HFFc6 (cell line): ENCODE results near the gene AHNAK. TPM values are rescaled to one million over a fixed set of nuclear protein-coding genes. Genes with fewer than 3 reads are reported as not detected.

Experiments
- DNase-seq: peaks from one replicate; pipeline ENCODE4 v3.0.0-alpha.2; 2018
- H3K27ac Mint-ChIP-seq: 2 replicates; pipeline ENCODE4 v1.8.0; 2020; ENCODE audit warnings: mild to moderate bottlenecking, mixed read lengths
- H3K27me3 Mint-ChIP-seq: 2 replicates; pipeline ENCODE4 v1.8.0; 2021; ENCODE audit warnings: mild to moderate bottlenecking, moderate library complexity, mixed read lengths; ENCODE audit not compliant: insufficient read depth
- H3K36me3 Mint-ChIP-seq: 2 replicates; pipeline ENCODE4 v1.8.0; 2021; ENCODE audit warnings: low read depth, mixed read lengths
- H3K4me1 Mint-ChIP-seq: 2 replicates; pipeline ENCODE4 v1.8.0; 2020; ENCODE audit warnings: low read depth, mixed read lengths
- H3K4me3 Mint-ChIP-seq: 2 replicates; pipeline ENCODE4 v1.8.0; 2020; ENCODE audit warnings: mild to moderate bottlenecking, moderate library complexity, mixed read lengths
- H3K9me3 Mint-ChIP-seq: 2 replicates; pipeline ENCODE4 v1.8.0; 2020; ENCODE audit warnings: mild to moderate bottlenecking, mixed read lengths
- CTCF ChIP-seq: fragments of 200-600 bp; sonication (generic); IDR thresholded peaks from 2 replicates; pipeline ENCODE4 v1.5.0; 2021; ENCODE audit warnings: antibody characterized with exemption, mild to moderate bottlenecking
- total RNA-seq, 6 experiments: library from RNA; stranded (reverse); fragmentation: NEBNext Ultra II Directional; extraction: Animal tissue kit (Norgen Biotek cat#: 25700); gene quantifications; 2 replicates in 1 of 6; 3 replicates in 5 of 6; pipeline ENCODE4 v1.2.3, GENCODE V29; 2021

AHNAK gene
- total RNA-seq, 6 experiments from 2014 or later: 426 to 589 (median 452) TPM

GRCh38 chr11:62471603-62472002 lies 75.0 kb downstream of the AHNAK start:
- H3K27ac Mint-ChIP-seq: no peak overlapping the region
- no peaks in the 10 kb centered on the region for H3K36me3 Mint-ChIP-seq
- DNase-seq: no peak
- H3K4me1 Mint-ChIP-seq: peaks cover 12% of the 10 kb centered on the region
- TF ChIP-seq CTCF: no peak
- H3K27me3 Mint-ChIP-seq: no peaks in the 10 kb centered on the region; the same call in 1 of the 2 replicates
- H3K4me3 Mint-ChIP-seq: no peak overlapping the region
- H3K9me3 Mint-ChIP-seq: no peaks in the 10 kb centered on the region

GRCh38 chr11:62468577-62468976 lies 78.0 kb downstream of the AHNAK start:
- Mint-ChIP-seq H3K4me3 (no peak overlapping the region), H3K36me3 (no peaks in the 10 kb centered on the region), H3K27me3 (peaks cover 2% of the 10 kb centered on the region; the same call in 1 of the 2 replicates), H3K4me1 (peaks cover 17% of the 10 kb centered on the region), H3K9me3 (no peaks in the 10 kb centered on the region), H3K27ac (no peak overlapping the region)
- DNase-seq: no peak
- no peak for TF ChIP-seq CTCF

- H3K9me3 Mint-ChIP-seq: no peaks in the 10 kb centered on the region
- H3K36me3 Mint-ChIP-seq: no peaks in the 10 kb centered on the region
- peaks cover 2% of the 10 kb centered on the region; the same call in 1 of the 2 replicates for H3K27me3 Mint-ChIP-seq
- peaks cover 24% of the 10 kb centered on the region for H3K4me1 Mint-ChIP-seq
- TF ChIP-seq CTCF: no peak
- H3K27ac Mint-ChIP-seq: no peak overlapping the region
- no peak for DNase-seq
- no peak overlapping the region for H3K4me3 Mint-ChIP-seq
These were observed 80.2 kb downstream of the AHNAK start for GRCh38 chr11:62466444-62466843.

- Mint-ChIP-seq H3K4me1 (peaks cover 29% of the 10 kb centered on the region), H3K36me3 (no peaks in the 10 kb centered on the region), H3K4me3 (no peak overlapping the region), H3K27me3 (peaks cover 2% of the 10 kb centered on the region; the same call in 1 of the 2 replicates), H3K9me3 (no peaks in the 10 kb centered on the region), H3K27ac (no peak overlapping the region)
- no peak for TF ChIP-seq CTCF
- DNase-seq: no peak
These were observed 82.0 kb downstream of the AHNAK start for GRCh38 chr11:62464655-62465054.

- no peak overlapping the region for H3K27ac Mint-ChIP-seq
- TF ChIP-seq CTCF: no peak
- H3K9me3 Mint-ChIP-seq: no peaks in the 10 kb centered on the region
- peaks cover 29% of the 10 kb centered on the region for H3K4me1 Mint-ChIP-seq
- no peak for DNase-seq
- H3K4me3 Mint-ChIP-seq: no peak overlapping the region
- H3K27me3 Mint-ChIP-seq: peaks cover 2% of the 10 kb centered on the region; the same call in 1 of the 2 replicates
- H3K36me3 Mint-ChIP-seq: no peaks in the 10 kb centered on the region
These were observed 83.5 kb downstream of the AHNAK start for GRCh38 chr11:62463121-62463542.

GRCh38 chr11:62462508-62462892 lies 84.1 kb downstream of the AHNAK start:
- no peaks in the 10 kb centered on the region for H3K36me3 Mint-ChIP-seq

More at GRCh38 chr11:62462508-62462892, 84.1 kb downstream of the AHNAK start:
- no peak overlapping the region; the same call in 1 of the 2 replicates for H3K27ac Mint-ChIP-seq
- no peak overlapping the region for H3K4me3 Mint-ChIP-seq
- H3K4me1 Mint-ChIP-seq: peaks cover 29% of the 10 kb centered on the region
- peaks cover 2% of the 10 kb centered on the region; the same call in 1 of the 2 replicates for H3K27me3 Mint-ChIP-seq
- no peak for DNase-seq
- H3K9me3 Mint-ChIP-seq: no peaks in the 10 kb centered on the region
- TF ChIP-seq CTCF: no peak
